ENCODE measurements around the gene STAM. TPM values are rescaled to one million over a fixed set of nuclear protein-coding genes. Genes with fewer than 3 reads are reported as not detected.

The STAM gene
- polyA plus RNA-seq, 1 donor from 2014 or later = 33.0 TPM

DNA sequence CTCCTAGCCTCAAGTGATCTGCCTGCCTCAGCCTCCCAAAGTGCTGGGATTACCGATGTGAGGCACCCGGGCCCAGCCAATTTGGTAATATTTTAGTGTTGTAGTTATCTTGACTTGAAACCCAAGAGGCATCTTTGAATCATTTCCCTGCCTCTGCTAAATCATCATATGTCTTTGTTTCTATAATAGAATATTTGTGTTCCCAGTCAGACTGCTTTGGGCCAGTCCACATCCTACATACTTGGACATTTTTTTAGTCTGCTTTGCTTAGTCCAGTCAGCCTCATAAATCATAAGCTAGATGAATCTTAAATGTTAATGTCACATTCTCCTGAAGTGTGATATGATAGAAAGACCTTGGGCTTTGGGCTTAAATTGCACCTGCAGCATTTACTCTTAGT, 5.9 kb downstream of the STAM start:
- no peaks in the 10 kb centered on the region for H3F3A ChIP-seq (ENCODE audit: insufficient read depth, low read length, poor library complexity, severe bottlenecking)
- no peak for TF ChIP-seq SMC3 (conservative IDR thresholded peaks at IDR 0.05; ENCODE audit: poor library complexity)
- TF ChIP-seq RAD21 (conservative IDR thresholded peaks at IDR 0.05) = no peak
- no peak for TF ChIP-seq EZH2 (IDR thresholded peaks at IDR 0.05; ENCODE audit: borderline replicate concordance, insufficient read depth, low read length, poor library complexity, severe bottlenecking)
- TF ChIP-seq POLR2AphosphoS5 (IDR thresholded peaks at IDR 0.05) = no peak
- TF ChIP-seq, protein P1, sequence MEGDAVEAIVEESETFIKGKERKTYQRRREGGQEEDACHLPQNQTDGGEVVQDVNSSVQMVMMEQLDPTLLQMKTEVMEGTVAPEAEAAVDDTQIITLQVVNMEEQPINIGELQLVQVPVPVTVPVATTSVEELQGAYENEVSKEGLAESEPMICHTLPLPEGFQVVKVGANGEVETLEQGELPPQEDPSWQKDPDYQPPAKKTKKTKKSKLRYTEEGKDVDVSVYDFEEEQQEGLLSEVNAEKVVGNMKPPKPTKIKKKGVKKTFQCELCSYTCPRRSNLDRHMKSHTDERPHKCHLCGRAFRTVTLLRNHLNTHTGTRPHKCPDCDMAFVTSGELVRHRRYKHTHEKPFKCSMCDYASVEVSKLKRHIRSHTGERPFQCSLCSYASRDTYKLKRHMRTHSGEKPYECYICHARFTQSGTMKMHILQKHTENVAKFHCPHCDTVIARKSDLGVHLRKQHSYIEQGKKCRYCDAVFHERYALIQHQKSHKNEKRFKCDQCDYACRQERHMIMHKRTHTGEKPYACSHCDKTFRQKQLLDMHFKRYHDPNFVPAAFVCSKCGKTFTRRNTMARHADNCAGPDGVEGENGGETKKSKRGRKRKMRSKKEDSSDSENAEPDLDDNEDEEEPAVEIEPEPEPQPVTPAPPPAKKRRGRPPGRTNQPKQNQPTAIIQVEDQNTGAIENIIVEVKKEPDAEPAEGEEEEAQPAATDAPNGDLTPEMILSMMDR (IDR thresholded peaks at IDR 0.05; ENCODE audit: poor library complexity, severe bottlenecking) = no peak
- TF ChIP-seq EP300 (conservative IDR thresholded peaks at IDR 0.05; ENCODE audit: poor library complexity, severe bottlenecking) = no peak
- TF ChIP-seq TAF1 (IDR thresholded peaks at IDR 0.05; ENCODE audit: low read depth) = no peak
- no peak for TF ChIP-seq MXI1 (conservative IDR thresholded peaks at IDR 0.05; ENCODE audit: poor library complexity, severe bottlenecking)
- TF ChIP-seq, protein P2, sequence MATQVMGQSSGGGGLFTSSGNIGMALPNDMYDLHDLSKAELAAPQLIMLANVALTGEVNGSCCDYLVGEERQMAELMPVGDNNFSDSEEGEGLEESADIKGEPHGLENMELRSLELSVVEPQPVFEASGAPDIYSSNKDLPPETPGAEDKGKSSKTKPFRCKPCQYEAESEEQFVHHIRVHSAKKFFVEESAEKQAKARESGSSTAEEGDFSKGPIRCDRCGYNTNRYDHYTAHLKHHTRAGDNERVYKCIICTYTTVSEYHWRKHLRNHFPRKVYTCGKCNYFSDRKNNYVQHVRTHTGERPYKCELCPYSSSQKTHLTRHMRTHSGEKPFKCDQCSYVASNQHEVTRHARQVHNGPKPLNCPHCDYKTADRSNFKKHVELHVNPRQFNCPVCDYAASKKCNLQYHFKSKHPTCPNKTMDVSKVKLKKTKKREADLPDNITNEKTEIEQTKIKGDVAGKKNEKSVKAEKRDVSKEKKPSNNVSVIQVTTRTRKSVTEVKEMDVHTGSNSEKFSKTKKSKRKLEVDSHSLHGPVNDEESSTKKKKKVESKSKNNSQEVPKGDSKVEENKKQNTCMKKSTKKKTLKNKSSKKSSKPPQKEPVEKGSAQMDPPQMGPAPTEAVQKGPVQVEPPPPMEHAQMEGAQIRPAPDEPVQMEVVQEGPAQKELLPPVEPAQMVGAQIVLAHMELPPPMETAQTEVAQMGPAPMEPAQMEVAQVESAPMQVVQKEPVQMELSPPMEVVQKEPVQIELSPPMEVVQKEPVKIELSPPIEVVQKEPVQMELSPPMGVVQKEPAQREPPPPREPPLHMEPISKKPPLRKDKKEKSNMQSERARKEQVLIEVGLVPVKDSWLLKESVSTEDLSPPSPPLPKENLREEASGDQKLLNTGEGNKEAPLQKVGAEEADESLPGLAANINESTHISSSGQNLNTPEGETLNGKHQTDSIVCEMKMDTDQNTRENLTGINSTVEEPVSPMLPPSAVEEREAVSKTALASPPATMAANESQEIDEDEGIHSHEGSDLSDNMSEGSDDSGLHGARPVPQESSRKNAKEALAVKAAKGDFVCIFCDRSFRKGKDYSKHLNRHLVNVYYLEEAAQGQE (IDR thresholded peaks at IDR 0.05; ENCODE audit: borderline replicate concordance) = no peak
- peaks cover 85% of the 10 kb centered on the region for H3K79me2 ChIP-seq (replicated peaks; ENCODE audit: insufficient read depth, low read length)
- no peaks in the 10 kb centered on the region for H3K9me3 ChIP-seq (ENCODE audit: low read length)
- no peak overlapping the region for H3K27ac ChIP-seq (ENCODE audit: low read length)
- no peak overlapping the region for H3K4me2 ChIP-seq (ENCODE audit: low read length)
- H3K36me3 ChIP-seq (ENCODE audit: insufficient read depth, low read length) = no peaks in the 10 kb centered on the region
- H3K9ac ChIP-seq (ENCODE audit: low read length) = no peak overlapping the region
- H4K20me1 ChIP-seq (ENCODE audit: insufficient read depth) = no peaks in the 10 kb centered on the region
- H3K27me3 ChIP-seq (ENCODE audit: insufficient read depth, low read depth, low read length) = no peaks in the 10 kb centered on the region
- no peak overlapping the region for H3K4me3 ChIP-seq (ENCODE audit: low read length)
- no peak overlapping the region for H2AFZ ChIP-seq (ENCODE audit: low read depth, low read length)
- no peaks in the 10 kb centered on the region for H3K9me2 ChIP-seq (ENCODE audit: insufficient read depth, low read length)

DNA sequence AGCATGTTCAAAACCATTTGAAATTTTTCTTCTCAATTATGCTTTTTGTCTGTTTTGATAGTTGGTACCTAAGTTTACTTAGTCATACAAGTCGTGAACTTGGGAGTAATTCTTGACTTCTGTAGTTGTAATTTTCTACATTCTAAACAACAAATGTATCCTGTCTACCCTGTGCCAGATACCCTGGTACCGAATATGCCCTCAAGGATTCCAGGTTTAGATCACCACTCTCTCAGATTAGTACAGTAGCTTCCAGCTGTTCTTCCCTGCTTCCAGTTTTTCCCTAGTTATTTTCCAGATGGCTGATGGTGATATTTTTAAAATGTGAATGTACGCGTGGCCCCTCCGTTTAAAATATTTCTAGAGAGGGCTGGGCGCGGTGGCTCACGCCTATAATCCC, 6.5 kb downstream of the STAM start:
- Histone ChIP-seq H3K27ac (ENCODE audit: low read length) (no peak overlapping the region), H3K9me3 (ENCODE audit: low read length) (no peaks in the 10 kb centered on the region), H3K79me2 (replicated peaks; ENCODE audit: insufficient read depth, low read length) (peaks cover 85% of the 10 kb centered on the region), H3K4me3 (ENCODE audit: low read length) (no peak overlapping the region), H4K20me1 (ENCODE audit: insufficient read depth) (no peaks in the 10 kb centered on the region), H3K36me3 (ENCODE audit: insufficient read depth, low read length) (no peaks in the 10 kb centered on the region), H3K4me2 (ENCODE audit: low read length) (no peak overlapping the region), H3K27me3 (ENCODE audit: insufficient read depth, low read depth, low read length) (no peaks in the 10 kb centered on the region), H3F3A (ENCODE audit: insufficient read depth, low read length, poor library complexity, severe bottlenecking) (no peaks in the 10 kb centered on the region), H3K9ac (ENCODE audit: low read length) (no peak overlapping the region), H2AFZ (ENCODE audit: low read depth, low read length) (no peak overlapping the region), H3K9me2 (ENCODE audit: insufficient read depth, low read length) (no peaks in the 10 kb centered on the region)
- TF ChIP-seq MXI1 (conservative IDR thresholded peaks at IDR 0.05; ENCODE audit: poor library complexity, severe bottlenecking) (no peak), EZH2 (IDR thresholded peaks at IDR 0.05; ENCODE audit: borderline replicate concordance, insufficient read depth, low read length, poor library complexity, severe bottlenecking) (no peak), RAD21 (conservative IDR thresholded peaks at IDR 0.05) (no peak), EP300 (conservative IDR thresholded peaks at IDR 0.05; ENCODE audit: poor library complexity, severe bottlenecking) (no peak), SMC3 (conservative IDR thresholded peaks at IDR 0.05; ENCODE audit: poor library complexity) (no peak), TAF1 (IDR thresholded peaks at IDR 0.05; ENCODE audit: low read depth) (no peak), POLR2AphosphoS5 (IDR thresholded peaks at IDR 0.05) (no peak)
- TF ChIP-seq, protein P1 (IDR thresholded peaks at IDR 0.05; ENCODE audit: poor library complexity, severe bottlenecking) = no peak
- TF ChIP-seq, protein P2 (IDR thresholded peaks at IDR 0.05; ENCODE audit: borderline replicate concordance) = no peak

Data from neural cell (in vitro differentiated cells).